GM06990 (cell line): ENCODE data around the gene SACM1L.

Experiments
- DNase-seq: peaks from one replicate; pipeline ENCODE4 v3.0.0-alpha.2; 2011; ENCODE audit not compliant: insufficient read length; ENCODE audit errors: extremely low read depth
- H3K27me3 ChIP-seq: replicated peaks from 2 replicates; pipeline ENCODE4 v1.6.0; 2011; ENCODE audit warnings: low read length; ENCODE audit not compliant: control insufficient read depth, insufficient read depth
- H3K36me3 ChIP-seq: 2 replicates; pipeline ENCODE4 v1.5.1; 2011; ENCODE audit warnings: low read length; ENCODE audit not compliant: control insufficient read depth, insufficient read depth
- H3K4me3 ChIP-seq: replicated peaks from 2 replicates; pipeline ENCODE4 v1.5.1; 2011; ENCODE audit warnings: low read depth, mild to moderate bottlenecking, control low read depth, low read length
- TF ChIP-seq, protein P1 (sequence below): IDR thresholded peaks from 2 replicates; pipeline ENCODE4 v1.5.1; 2011; ENCODE audit warnings: low read length, control low read depth, mild to moderate bottlenecking, inconsistent platforms; ENCODE audit not compliant: insufficient read depth, poor library complexity, severe bottlenecking

Gene SACM1L

DNA sequence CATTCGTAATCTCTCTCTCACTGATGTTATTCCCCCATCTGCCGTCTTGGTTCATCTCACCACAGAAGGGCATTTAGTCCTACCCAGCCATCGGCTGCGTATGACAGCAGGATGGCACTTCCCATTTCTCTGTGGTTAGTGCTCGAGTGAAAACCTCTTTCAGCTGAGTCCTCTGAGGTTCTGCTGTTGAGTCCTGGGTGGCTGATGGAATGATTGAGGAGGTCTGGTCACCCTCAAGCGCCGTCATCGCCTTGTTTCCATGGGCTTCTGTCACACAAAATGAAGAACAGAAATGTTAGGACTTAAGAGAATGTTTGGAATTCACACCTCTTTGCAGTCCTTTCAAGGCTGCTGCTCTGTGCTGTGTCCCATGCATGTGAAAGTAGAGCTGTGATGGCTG, 9.4 kb upstream of the SACM1L start:
- Histone ChIP-seq H3K27me3 (no peaks in the 10 kb centered on the region), H3K4me3 (no peak overlapping the region), H3K36me3 (peaks cover 29% of the 10 kb centered on the region)
- no peak for DNase-seq
- TF ChIP-seq, protein P1, sequence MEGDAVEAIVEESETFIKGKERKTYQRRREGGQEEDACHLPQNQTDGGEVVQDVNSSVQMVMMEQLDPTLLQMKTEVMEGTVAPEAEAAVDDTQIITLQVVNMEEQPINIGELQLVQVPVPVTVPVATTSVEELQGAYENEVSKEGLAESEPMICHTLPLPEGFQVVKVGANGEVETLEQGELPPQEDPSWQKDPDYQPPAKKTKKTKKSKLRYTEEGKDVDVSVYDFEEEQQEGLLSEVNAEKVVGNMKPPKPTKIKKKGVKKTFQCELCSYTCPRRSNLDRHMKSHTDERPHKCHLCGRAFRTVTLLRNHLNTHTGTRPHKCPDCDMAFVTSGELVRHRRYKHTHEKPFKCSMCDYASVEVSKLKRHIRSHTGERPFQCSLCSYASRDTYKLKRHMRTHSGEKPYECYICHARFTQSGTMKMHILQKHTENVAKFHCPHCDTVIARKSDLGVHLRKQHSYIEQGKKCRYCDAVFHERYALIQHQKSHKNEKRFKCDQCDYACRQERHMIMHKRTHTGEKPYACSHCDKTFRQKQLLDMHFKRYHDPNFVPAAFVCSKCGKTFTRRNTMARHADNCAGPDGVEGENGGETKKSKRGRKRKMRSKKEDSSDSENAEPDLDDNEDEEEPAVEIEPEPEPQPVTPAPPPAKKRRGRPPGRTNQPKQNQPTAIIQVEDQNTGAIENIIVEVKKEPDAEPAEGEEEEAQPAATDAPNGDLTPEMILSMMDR, result no peak

DNA sequence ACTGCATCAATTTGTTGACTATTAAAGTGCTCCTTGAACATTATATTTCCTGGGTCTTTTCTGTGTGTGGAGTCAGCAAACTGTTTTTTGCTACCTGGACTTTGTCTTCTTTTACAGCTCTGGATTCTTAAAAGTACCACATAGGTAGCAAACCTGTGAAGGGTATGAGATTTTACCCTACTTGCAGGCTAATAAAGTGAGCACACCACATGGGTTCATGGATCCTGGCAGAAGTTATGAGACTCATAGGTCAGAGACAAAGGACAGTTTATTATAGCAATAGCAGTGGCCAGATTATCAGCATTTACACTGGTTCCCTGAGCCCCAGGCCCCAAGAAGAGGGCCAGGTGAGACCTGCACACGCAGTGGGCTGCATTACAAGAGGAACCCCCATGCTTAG, 8.0 kb upstream of the SACM1L start:
- H3K4me3 ChIP-seq, result no peak overlapping the region
- DNase-seq, result no peak
- peaks cover 26% of the 10 kb centered on the region for H3K36me3 ChIP-seq
- no peaks in the 10 kb centered on the region for H3K27me3 ChIP-seq
- TF ChIP-seq, protein P1, result no peak

DNA sequence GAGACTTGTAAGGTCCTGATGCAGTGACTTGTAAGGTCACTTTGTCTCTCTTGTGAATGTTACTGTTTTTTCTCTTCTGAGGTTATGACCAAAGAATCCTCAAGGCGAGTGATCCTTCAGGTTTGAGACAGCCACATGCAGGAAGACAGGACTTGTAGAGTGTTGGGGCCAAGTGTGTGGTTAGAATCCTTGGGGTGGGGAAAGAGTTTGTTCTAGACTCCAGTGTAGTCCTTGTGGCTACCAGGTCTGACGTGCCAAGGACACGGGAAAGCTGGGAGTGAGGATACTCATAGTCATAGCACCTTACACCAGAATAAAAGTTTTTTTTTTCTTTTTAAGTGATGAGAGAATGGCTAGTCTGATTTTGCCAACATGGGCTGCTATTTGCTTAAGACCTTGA, 7.3 kb upstream of the SACM1L start:
- Histone ChIP-seq H3K36me3 (peaks cover 24% of the 10 kb centered on the region), H3K27me3 (no peaks in the 10 kb centered on the region), H3K4me3 (no peak overlapping the region)
- DNase-seq, result no peak
- TF ChIP-seq, protein P1, result no peak

DNA sequence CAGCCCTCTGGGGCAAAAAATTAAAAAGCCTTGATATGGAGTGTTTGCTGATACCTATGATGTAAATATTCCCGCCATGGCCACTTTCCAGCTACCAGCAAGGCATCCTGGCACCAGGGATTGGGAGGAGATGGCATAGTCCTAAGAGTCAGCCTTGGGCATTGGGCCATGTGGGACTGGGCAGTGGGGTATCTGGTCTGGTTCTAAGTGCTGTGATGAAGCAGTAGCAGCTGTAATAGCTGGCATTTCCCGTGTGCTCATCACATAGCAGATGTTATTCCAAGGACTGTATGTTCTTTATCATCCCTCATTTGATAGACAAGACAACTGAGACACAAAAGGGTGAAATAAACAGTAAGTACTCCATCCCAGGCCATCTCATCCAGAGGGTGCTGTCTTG, 6.9 kb upstream of the SACM1L start:
- no peak for DNase-seq
- TF ChIP-seq, protein P1, result no peak
- Histone ChIP-seq H3K36me3 (peaks cover 20% of the 10 kb centered on the region), H3K4me3 (no peak overlapping the region), H3K27me3 (no peaks in the 10 kb centered on the region)

DNA sequence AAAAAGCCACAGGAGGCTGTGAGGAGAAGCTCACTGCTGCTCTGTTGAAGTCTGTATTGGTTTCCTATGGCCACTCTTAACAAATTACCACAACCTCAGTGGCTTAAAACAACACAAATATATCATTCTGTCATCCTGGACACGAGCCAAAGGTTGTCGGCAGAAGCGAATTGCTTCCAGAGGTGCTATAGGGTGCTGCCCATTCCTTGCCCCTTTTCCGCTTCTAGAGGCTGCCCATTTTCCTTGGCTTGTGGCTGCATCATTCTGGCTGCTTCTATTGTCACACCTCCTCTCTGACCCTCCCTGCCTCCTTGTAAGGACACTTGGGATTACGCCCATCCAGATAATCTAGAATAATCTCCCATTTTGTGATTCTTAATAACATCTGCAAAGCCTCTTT, 6.4 kb upstream of the SACM1L start:
- H3K36me3 ChIP-seq, result peaks cover 18% of the 10 kb centered on the region
- H3K4me3 ChIP-seq, result no peak overlapping the region
- no peaks in the 10 kb centered on the region for H3K27me3 ChIP-seq
- TF ChIP-seq, protein P1, result no peak
- DNase-seq, result no peak

DNA sequence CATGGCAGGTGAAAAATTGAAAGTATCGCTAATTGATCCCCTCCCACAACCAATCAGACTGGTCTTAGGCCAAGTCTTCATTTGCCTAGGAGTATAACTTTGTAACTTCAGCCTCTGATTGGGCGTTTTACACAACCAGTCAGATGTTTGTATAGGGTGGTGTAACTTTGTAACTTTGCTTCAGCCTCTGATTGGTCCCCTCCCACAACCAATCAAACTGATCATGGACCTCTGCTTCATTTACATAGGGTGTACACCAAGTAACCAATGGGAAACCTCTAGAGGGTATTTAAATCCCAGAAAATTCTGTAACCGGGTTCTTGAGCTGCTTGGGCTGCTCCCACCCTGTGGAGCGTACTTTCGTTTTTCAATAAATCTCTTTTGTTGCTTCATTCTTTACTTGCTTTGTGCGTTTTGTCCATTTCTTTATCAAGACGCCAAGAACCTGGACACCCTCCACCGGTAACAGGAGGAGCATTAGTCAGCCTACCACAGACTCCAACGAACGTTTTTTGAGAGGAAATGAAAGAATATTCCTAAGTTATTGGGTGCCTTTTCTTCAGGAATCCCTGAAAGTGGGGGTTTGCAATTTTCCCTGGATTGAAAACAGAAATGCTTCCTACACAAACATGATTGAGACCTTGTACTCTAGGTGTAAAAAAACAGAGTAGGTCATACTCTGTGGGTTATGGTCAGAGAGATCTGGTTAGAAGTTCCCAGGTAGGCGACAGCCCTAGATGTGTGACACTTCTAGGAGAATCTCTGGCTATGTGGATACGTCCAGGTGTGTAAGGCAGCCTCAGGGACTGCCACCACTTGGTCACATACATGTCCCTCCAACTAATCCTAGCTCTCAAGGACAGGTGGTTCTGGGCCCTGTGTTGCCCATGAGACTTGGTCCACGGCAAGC, 5.5 kb upstream of the SACM1L start:
- TF ChIP-seq, protein P1, result no peak
- Histone ChIP-seq H3K27me3 (no peaks in the 10 kb centered on the region), H3K36me3 (peaks cover 10% of the 10 kb centered on the region), H3K4me3 (no peak overlapping the region)
- no peak for DNase-seq
